Stimulated activated naive CD8-positive, alpha-beta T cell treated with anti-CD3 and anti-CD28 coated beads, Interleukin-15, Interleukin-2, amounts not matched to agents 100 ng/mL and 50 ng/mL, for 24 hours (primary cell): ENCODE measurements around the gene GPR176.
"Not testable (repeated sequence)": the region's sequence is repeated elsewhere in the genome, so short reads cannot be mapped to it uniquely, and the experiment has no call there.

ENCODE experiments used
- H3K27ac Mint-ChIP-seq: one replicate; pipeline ENCODE4 v1.8.0; 2021; ENCODE audit warnings: mild to moderate bottlenecking, mixed read lengths
- H3K27me3 Mint-ChIP-seq: one replicate; pipeline ENCODE4 v1.8.0; 2021; ENCODE audit warnings: mixed read lengths
- H3K36me3 Mint-ChIP-seq: one replicate; pipeline ENCODE4 v1.8.0; 2021; ENCODE audit warnings: low read depth, mixed read lengths
- H3K4me1 Mint-ChIP-seq: one replicate; pipeline ENCODE4 v1.8.0; 2021; ENCODE audit warnings: low read depth, mixed read lengths
- H3K4me3 Mint-ChIP-seq: one replicate; pipeline ENCODE4 v1.8.0; 2021; ENCODE audit warnings: mild to moderate bottlenecking, mixed read lengths
- H3K9me3 Mint-ChIP-seq: one replicate; pipeline ENCODE4 v1.8.0; 2021; ENCODE audit warnings: mixed read lengths

The GPR176 gene

GRCh38 chr15:39837454-39837853 is 82.6 kb downstream of the GPR176 start:
- no peaks in the 10 kb centered on the region for H3K36me3 Mint-ChIP-seq
- no peaks in the 10 kb centered on the region for H3K4me1 Mint-ChIP-seq
- H3K27me3 Mint-ChIP-seq = peaks cover 17% of the 10 kb centered on the region

GRCh38 chr15:39835550-39835949 is 84.5 kb downstream of the GPR176 start:
- no peak overlapping the region for H3K4me3 Mint-ChIP-seq
- H3K27ac Mint-ChIP-seq = no peak overlapping the region
- peaks cover 25% of the 10 kb centered on the region for H3K27me3 Mint-ChIP-seq
- no peaks in the 10 kb centered on the region for H3K4me1 Mint-ChIP-seq
- no peaks in the 10 kb centered on the region for H3K36me3 Mint-ChIP-seq
- H3K9me3 Mint-ChIP-seq = no peaks in the 10 kb centered on the region

More at GRCh38 chr15:39837454-39837853, 82.6 kb downstream of the GPR176 start:
- no peaks in the 10 kb centered on the region for H3K9me3 Mint-ChIP-seq
- no peak overlapping the region for H3K4me3 Mint-ChIP-seq
- no peak overlapping the region for H3K27ac Mint-ChIP-seq

- Mint-ChIP-seq H3K27me3 (peaks cover 25% of the 10 kb centered on the region), H3K36me3 (no peaks in the 10 kb centered on the region), H3K4me3 (no peak overlapping the region), H3K4me1 (no peaks in the 10 kb centered on the region), H3K9me3 (no peaks in the 10 kb centered on the region), H3K27ac (no peak overlapping the region)
Observed at GRCh38 chr15:39834256-39834655, 85.8 kb downstream of the GPR176 start.

- Mint-ChIP-seq H3K27ac (no peak overlapping the region), H3K4me3 (no peak overlapping the region), H3K36me3 (no peaks in the 10 kb centered on the region), H3K27me3 (peaks cover 25% of the 10 kb centered on the region), H3K4me1 (no peaks in the 10 kb centered on the region), H3K9me3 (no peaks in the 10 kb centered on the region)
Observed at GRCh38 chr15:39833515-39833981, 86.5 kb downstream of the GPR176 start.

- peaks cover 29% of the 10 kb centered on the region for H3K27me3 Mint-ChIP-seq
- H3K9me3 Mint-ChIP-seq = no peaks in the 10 kb centered on the region
- no peak overlapping the region for H3K4me3 Mint-ChIP-seq
- H3K4me1 Mint-ChIP-seq = no peaks in the 10 kb centered on the region
- H3K36me3 Mint-ChIP-seq = no peaks in the 10 kb centered on the region
- no peak overlapping the region for H3K27ac Mint-ChIP-seq
Observed at GRCh38 chr15:39830166-39830565, 89.9 kb downstream of the GPR176 start.

GRCh38 chr15:39828374-39828931 is 91.6 kb downstream of the GPR176 start:
- Mint-ChIP-seq H3K9me3 (peaks cover 4% of the 10 kb centered on the region), H3K27ac (no peak overlapping the region), H3K4me1 (no peaks in the 10 kb centered on the region), H3K36me3 (no peaks in the 10 kb centered on the region), H3K27me3 (peaks cover 27% of the 10 kb centered on the region), H3K4me3 (no peak overlapping the region)

GRCh38 chr15:39826975-39827374 is 93.1 kb downstream of the GPR176 start:
- no peaks in the 10 kb centered on the region for H3K36me3 Mint-ChIP-seq
- H3K4me3 Mint-ChIP-seq = no peak overlapping the region
- H3K9me3 Mint-ChIP-seq = peaks cover 4% of the 10 kb centered on the region
- no peak overlapping the region for H3K27ac Mint-ChIP-seq
- H3K4me1 Mint-ChIP-seq = no peaks in the 10 kb centered on the region
- H3K27me3 Mint-ChIP-seq = peaks cover 17% of the 10 kb centered on the region

GRCh38 chr15:39823634-39824033 is 96.4 kb downstream of the GPR176 start:
- peaks cover 4% of the 10 kb centered on the region for H3K9me3 Mint-ChIP-seq
- H3K27me3 Mint-ChIP-seq = peaks cover 10% of the 10 kb centered on the region
- no peaks in the 10 kb centered on the region for H3K36me3 Mint-ChIP-seq
- no peaks in the 10 kb centered on the region for H3K4me1 Mint-ChIP-seq
- no peak overlapping the region for H3K4me3 Mint-ChIP-seq
- H3K27ac Mint-ChIP-seq = no peak overlapping the region

- H3K27me3 Mint-ChIP-seq = peaks cover 3% of the 10 kb centered on the region
- H3K4me3 Mint-ChIP-seq = no peak overlapping the region
- H3K27ac Mint-ChIP-seq = no peak overlapping the region
- no peaks in the 10 kb centered on the region for H3K36me3 Mint-ChIP-seq
- H3K9me3 Mint-ChIP-seq = peaks cover 4% of the 10 kb centered on the region
- H3K4me1 Mint-ChIP-seq = no peaks in the 10 kb centered on the region
Observed at GRCh38 chr15:39820050-39820602, 99.9 kb downstream of the GPR176 start.

GRCh38 chr15:39819533-39819932 is 100.5 kb downstream of the GPR176 start:
- H3K4me3 Mint-ChIP-seq = no peak overlapping the region
- no peak overlapping the region for H3K27ac Mint-ChIP-seq
- peaks cover 3% of the 10 kb centered on the region for H3K27me3 Mint-ChIP-seq
- H3K36me3 Mint-ChIP-seq = no peaks in the 10 kb centered on the region
- H3K9me3 Mint-ChIP-seq = peaks cover 4% of the 10 kb centered on the region
- no peaks in the 10 kb centered on the region for H3K4me1 Mint-ChIP-seq

- no peaks in the 10 kb centered on the region for H3K9me3 Mint-ChIP-seq
- no peaks in the 10 kb centered on the region for H3K4me1 Mint-ChIP-seq
Observed at GRCh38 chr15:39817892-39818291, 102.2 kb downstream of the GPR176 start.

GRCh38 chr15:39814489-39814888 is 105.6 kb downstream of the GPR176 start:
- peaks cover 6% of the 10 kb centered on the region for H3K27me3 Mint-ChIP-seq
- no peak overlapping the region for H3K4me3 Mint-ChIP-seq
- no peaks in the 10 kb centered on the region for H3K36me3 Mint-ChIP-seq
- no peaks in the 10 kb centered on the region for H3K4me1 Mint-ChIP-seq
- no peak overlapping the region for H3K27ac Mint-ChIP-seq
- H3K9me3 Mint-ChIP-seq = no peaks in the 10 kb centered on the region

More at GRCh38 chr15:39817892-39818291, 102.2 kb downstream of the GPR176 start:
- H3K27me3 Mint-ChIP-seq = peaks cover 3% of the 10 kb centered on the region
- no peaks in the 10 kb centered on the region for H3K36me3 Mint-ChIP-seq
- no peak overlapping the region for H3K27ac Mint-ChIP-seq
- no peak overlapping the region for H3K4me3 Mint-ChIP-seq

- H3K9me3 Mint-ChIP-seq, H3K4me3 Mint-ChIP-seq, H3K4me1 Mint-ChIP-seq, H3K27ac Mint-ChIP-seq, H3K36me3 Mint-ChIP-seq: not testable (repeated sequence)
- peaks cover 15% of the 10 kb centered on the region for H3K27me3 Mint-ChIP-seq
Observed at GRCh38 chr15:39812651-39813050, 107.4 kb downstream of the GPR176 start.

GRCh38 chr15:39808909-39809308 is 111.2 kb downstream of the GPR176 start:
- H3K27me3 Mint-ChIP-seq = peaks cover 12% of the 10 kb centered on the region

GRCh38 chr15:39807791-39808190 is 112.3 kb downstream of the GPR176 start:
- Mint-ChIP-seq H3K27ac (no peak overlapping the region), H3K27me3 (peaks cover 12% of the 10 kb centered on the region), H3K36me3 (no peaks in the 10 kb centered on the region), H3K4me3 (no peak overlapping the region), H3K4me1 (no peaks in the 10 kb centered on the region), H3K9me3 (no peaks in the 10 kb centered on the region)

More at GRCh38 chr15:39808909-39809308, 111.2 kb downstream of the GPR176 start:
- Mint-ChIP-seq H3K4me1 (no peaks in the 10 kb centered on the region), H3K4me3 (no peak overlapping the region), H3K36me3 (no peaks in the 10 kb centered on the region), H3K9me3 (no peaks in the 10 kb centered on the region), H3K27ac (no peak overlapping the region)

- Mint-ChIP-seq H3K36me3 (no peaks in the 10 kb centered on the region), H3K4me3 (no peak overlapping the region), H3K4me1 (no peaks in the 10 kb centered on the region), H3K9me3 (no peaks in the 10 kb centered on the region), H3K27ac (no peak overlapping the region), H3K27me3 (peaks cover 28% of the 10 kb centered on the region)
Observed at GRCh38 chr15:39804026-39804425, 116.0 kb downstream of the GPR176 start.
